ENCODE results near the gene ITPA.
"Not testable (repeated sequence)": the region's sequence is repeated elsewhere in the genome, so short reads cannot be mapped to it uniquely, and the experiment has no call there.

ITPA gene

GRCh38 chr20:3173610-3174441 is 35.5 kb upstream of the ITPA start:
- DNase-seq: peak; percentile 64 to 67

GRCh38 chr20:3174442-3175261 is 34.6 kb upstream of the ITPA start:
- DNase-seq: no peak

- no peak for DNase-seq
Observed at GRCh38 chr20:3175270-3175669, 34.0 kb upstream of the ITPA start.

GRCh38 chr20:3177746-3178485 is 31.4 kb upstream of the ITPA start:
- no peak for DNase-seq

- DNase-seq: no peak
Observed at GRCh38 chr20:3180319-3180718, 29.0 kb upstream of the ITPA start.

GRCh38 chr20:3181270-3181669 is 28.0 kb upstream of the ITPA start:
- DNase-seq: no peak

GRCh38 chr20:3182429-3182828 is 26.9 kb upstream of the ITPA start:
- not testable (repeated sequence) for DNase-seq

GRCh38 chr20:3183896-3184612 is 25.2 kb upstream of the ITPA start:
- no peak for DNase-seq

GRCh38 chr20:3187861-3188260 is 21.4 kb upstream of the ITPA start:
- DNase-seq: not testable (repeated sequence)

GRCh38 chr20:3188823-3189413 is 20.4 kb upstream of the ITPA start:
- no peak for DNase-seq

GRCh38 chr20:3189561-3190131 is 19.7 kb upstream of the ITPA start:
- DNase-seq: no peak

- no peak for DNase-seq
Observed at GRCh38 chr20:3190681-3191111, 18.6 kb upstream of the ITPA start.

GRCh38 chr20:3192226-3193015 is 16.9 kb upstream of the ITPA start:
- DNase-seq: no peak

- no peak for DNase-seq
Observed at GRCh38 chr20:3193806-3194616, 15.3 kb upstream of the ITPA start.

GRCh38 chr20:3194617-3195280 is 14.5 kb upstream of the ITPA start:
- DNase-seq: no peak

- DNase-seq: no peak
Observed at GRCh38 chr20:3195590-3196237, 13.6 kb upstream of the ITPA start.

- no peak for DNase-seq
Observed at GRCh38 chr20:3199206-3199605, 10.1 kb upstream of the ITPA start.

- no peak for DNase-seq
Observed at GRCh38 chr20:3199976-3200755, 9.1 kb upstream of the ITPA start.
